ENCODE data around the gene LDLRAD2. TPM values are rescaled to one million over a fixed set of nuclear protein-coding genes. Genes with fewer than 3 reads are reported as not detected.

Gene LDLRAD2
- total RNA-seq, 1 donor from 2014 or later, result not detected

DNA sequence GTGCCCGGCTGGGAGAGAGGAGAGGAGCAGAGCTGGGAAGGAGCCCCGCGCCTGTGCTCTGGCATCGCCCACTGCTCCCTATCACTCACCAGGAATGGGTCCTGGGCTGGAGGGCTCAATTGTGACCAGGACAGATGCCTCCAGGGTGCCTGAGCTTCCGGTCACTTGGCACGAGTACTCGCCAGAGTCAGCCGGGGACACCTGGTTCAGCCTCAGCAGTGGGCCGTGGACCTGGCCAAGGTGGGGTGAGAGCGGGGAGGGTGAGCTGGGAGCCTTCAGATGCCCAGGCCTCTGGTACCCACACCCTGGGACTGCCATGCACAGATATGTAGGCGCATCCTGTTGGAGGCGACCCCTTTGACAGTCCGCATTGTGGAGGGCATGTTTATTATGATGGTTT is 31.1 kb downstream of the LDLRAD2 start:
- TF ChIP-seq, protein P1, sequence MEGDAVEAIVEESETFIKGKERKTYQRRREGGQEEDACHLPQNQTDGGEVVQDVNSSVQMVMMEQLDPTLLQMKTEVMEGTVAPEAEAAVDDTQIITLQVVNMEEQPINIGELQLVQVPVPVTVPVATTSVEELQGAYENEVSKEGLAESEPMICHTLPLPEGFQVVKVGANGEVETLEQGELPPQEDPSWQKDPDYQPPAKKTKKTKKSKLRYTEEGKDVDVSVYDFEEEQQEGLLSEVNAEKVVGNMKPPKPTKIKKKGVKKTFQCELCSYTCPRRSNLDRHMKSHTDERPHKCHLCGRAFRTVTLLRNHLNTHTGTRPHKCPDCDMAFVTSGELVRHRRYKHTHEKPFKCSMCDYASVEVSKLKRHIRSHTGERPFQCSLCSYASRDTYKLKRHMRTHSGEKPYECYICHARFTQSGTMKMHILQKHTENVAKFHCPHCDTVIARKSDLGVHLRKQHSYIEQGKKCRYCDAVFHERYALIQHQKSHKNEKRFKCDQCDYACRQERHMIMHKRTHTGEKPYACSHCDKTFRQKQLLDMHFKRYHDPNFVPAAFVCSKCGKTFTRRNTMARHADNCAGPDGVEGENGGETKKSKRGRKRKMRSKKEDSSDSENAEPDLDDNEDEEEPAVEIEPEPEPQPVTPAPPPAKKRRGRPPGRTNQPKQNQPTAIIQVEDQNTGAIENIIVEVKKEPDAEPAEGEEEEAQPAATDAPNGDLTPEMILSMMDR (IDR thresholded peaks at IDR 0.05; ENCODE audit: borderline replicate concordance), result no peak
- H3K27ac ChIP-seq (replicated peaks), result no peak overlapping the region
- H3K4me1 ChIP-seq, result no peaks in the 10 kb centered on the region
- H3K36me3 ChIP-seq, result peaks cover 100% of the 10 kb centered on the region
- intact Hi-C loops (cut with micrococcal nuclease), result no loop called here
- H3K4me3 ChIP-seq, result no peak overlapping the region
- DNase-seq, result no peak
- no peaks in the 10 kb centered on the region for H3K27me3 ChIP-seq (ENCODE audit: low read depth)
- H3K9me3 ChIP-seq (replicated peaks), result no peaks in the 10 kb centered on the region

DNA sequence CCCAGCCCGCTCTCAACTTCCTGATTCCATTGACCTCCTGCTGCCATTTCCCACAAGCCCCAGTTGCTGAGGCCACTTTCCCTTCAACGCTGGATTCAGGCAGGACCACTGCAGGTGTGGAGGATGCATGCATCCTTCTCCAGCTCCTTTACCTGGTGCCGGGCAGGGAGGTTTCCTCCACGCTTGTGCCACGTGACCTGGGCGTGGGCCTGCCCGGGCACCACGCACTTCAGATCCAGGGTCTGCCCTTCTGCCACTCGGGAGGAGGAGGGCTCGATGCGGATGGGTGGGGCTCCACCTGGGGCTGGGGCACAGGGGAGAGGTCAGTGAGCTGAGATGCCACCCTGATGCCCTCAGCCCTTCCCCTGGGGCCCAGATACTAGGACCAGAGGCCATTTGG is 31.9 kb downstream of the LDLRAD2 start:
- TF ChIP-seq, protein P1 (IDR thresholded peaks at IDR 0.05; ENCODE audit: borderline replicate concordance), result no peak
- peaks cover 100% of the 10 kb centered on the region for H3K36me3 ChIP-seq
- H3K27ac ChIP-seq (replicated peaks), result no peak overlapping the region
- intact Hi-C loops (cut with micrococcal nuclease), result no loop called here
- no peaks in the 10 kb centered on the region for H3K4me1 ChIP-seq
- no peaks in the 10 kb centered on the region for H3K27me3 ChIP-seq (ENCODE audit: low read depth)
- no peak for DNase-seq
- H3K4me3 ChIP-seq, result no peak overlapping the region
- no peaks in the 10 kb centered on the region for H3K9me3 ChIP-seq (replicated peaks)

DNA sequence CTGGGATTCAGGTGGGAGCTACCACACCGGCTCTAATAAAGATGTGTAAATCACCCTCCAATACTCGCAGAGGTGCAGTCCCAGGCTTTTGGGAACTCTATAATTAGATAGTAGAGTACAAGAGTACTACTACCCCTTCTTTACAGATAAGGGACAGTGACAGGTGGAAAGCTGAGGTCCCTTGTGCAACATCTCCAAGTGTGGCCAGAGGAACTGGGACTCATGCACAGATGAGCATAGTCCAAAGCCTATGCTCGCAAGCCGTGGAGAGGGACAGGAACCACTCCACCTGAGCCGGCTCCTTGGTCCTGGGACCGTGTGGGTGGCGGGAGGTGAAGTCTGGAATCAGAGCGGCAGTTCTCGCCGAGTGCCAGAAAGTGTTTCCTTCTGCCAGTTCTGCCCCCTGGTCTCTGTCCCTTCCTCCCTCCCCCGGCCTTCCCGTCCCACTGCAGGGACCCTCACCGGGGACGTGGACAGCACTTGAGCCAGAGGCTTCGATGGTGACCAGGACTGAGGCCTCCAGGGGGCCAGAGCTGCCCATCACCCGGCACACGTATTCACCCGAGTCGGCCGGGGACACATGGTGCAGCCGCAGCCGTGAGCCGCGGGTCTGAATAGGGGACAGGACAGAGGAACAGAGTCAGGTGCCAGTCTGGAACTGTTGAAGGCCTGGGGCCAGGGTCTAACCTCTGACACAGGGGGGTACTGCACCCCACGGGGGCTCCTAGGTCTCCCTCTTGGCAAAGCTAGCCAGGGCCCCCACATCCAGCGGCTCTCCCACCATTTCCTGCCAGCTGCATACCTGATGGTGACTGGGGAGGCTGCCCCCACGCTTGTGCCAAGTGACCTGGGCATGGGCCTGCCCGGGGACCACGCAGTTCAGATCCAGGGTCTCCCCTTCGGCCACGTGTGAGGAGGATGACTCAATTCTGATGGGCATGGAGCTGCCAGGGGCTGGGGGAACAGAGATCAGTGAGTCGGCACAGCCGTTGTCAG is 33.9 kb downstream of the LDLRAD2 start:
- TF ChIP-seq, protein P1 (IDR thresholded peaks at IDR 0.05; ENCODE audit: borderline replicate concordance), result no peak
- no peaks in the 10 kb centered on the region for H3K4me1 ChIP-seq
- intact Hi-C loops (cut with micrococcal nuclease), result no loop called here
- H3K4me3 ChIP-seq, result no peak overlapping the region
- peaks cover 100% of the 10 kb centered on the region for H3K36me3 ChIP-seq
- no peaks in the 10 kb centered on the region for H3K9me3 ChIP-seq (replicated peaks)
- no peak overlapping the region for H3K27ac ChIP-seq (replicated peaks)
- DNase-seq, result no peak
- no peaks in the 10 kb centered on the region for H3K27me3 ChIP-seq (ENCODE audit: low read depth)

DNA sequence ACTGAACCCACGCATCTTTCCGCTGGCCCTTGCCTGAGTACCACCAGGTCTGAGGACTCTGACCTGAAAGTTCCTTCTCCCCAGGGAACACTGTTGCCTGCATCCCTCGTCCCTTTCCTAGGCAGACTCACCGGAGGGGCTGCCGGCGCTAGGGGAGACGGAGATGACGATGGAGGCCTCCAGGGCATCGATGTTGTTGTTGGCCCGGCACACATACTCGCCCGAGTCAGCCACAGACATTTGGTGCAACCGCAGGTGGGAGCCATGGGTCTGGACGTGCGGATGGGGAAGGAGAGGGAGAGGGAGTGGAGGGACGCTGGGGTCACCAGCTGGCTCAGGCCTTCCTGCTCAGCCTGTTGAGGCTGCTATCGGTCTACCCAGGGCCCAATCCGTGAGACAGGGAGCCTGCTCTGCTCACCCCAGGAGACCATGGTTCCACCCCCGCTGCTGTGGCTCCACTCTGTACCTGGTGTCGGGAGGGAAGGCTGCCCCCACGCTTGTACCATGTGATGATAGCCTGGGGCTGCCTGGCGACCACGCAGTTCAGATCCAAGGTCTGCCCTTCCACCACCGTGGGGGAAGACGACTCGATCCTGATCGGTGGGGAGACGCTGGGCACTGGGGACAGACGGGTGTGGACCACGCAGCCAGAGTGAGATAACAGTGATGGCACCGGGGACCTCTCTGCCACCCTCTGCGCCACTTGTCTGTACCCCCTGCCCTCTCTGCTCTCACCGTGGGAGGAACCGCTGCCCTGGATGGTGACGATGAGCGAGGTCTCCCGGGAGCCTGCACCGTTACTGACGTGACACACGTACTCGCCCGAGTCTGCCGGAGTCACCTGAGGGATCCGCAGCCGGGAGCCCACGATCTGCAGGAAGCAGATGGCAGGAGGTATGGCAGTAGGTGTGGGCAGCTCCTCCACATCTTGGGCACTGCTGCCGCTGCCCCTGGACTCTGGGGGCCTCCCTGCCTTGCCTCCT is 35.4 kb downstream of the LDLRAD2 start:
- no peaks in the 10 kb centered on the region for H3K9me3 ChIP-seq (replicated peaks)
- intact Hi-C loops (cut with micrococcal nuclease), result no loop called here
- H3K36me3 ChIP-seq, result peaks cover 100% of the 10 kb centered on the region
- no peak for DNase-seq
- H3K27ac ChIP-seq (replicated peaks), result no peak overlapping the region
- no peaks in the 10 kb centered on the region for H3K4me1 ChIP-seq
- no peaks in the 10 kb centered on the region for H3K27me3 ChIP-seq (ENCODE audit: low read depth)
- TF ChIP-seq, protein P1 (IDR thresholded peaks at IDR 0.05; ENCODE audit: borderline replicate concordance), result no peak
- no peak overlapping the region for H3K4me3 ChIP-seq

DNA sequence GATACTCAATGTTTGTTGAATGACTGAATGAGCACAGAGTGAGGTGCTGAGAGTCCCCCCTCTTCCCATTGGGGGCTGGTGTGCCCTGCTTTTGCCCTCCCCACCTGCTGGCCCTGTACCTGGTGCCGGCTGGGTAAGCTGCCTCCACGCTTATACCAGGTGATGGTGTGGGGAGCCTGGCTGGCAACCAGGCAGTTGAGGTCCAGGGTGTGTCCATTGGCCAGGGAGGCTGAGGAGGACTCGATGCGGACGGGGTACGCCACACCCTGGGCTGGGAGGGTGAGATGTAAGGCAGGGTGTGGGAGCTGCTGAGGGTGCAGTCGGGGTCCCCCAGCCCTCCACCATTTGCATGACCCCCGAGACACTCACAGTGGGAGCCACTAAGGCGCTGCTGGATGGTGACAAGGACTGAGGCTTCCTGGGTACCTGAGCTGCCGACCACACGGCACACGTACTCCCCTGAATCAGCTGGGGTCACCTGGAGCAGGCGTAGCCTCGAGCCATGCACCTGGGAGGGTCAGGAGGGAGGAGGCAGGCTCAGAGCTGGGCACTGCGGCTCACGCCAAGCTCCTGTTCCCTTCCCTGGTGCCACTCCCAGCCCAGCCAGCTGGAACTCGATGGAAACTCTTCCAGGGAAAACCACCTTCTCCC is 36.6 kb downstream of the LDLRAD2 start:
- Histone ChIP-seq H3K36me3 (peaks cover 100% of the 10 kb centered on the region), H3K4me3 (no peak overlapping the region), H3K9me3 (replicated peaks) (no peaks in the 10 kb centered on the region), H3K27me3 (ENCODE audit: low read depth) (no peaks in the 10 kb centered on the region), H3K27ac (replicated peaks) (no peak overlapping the region), H3K4me1 (no peaks in the 10 kb centered on the region)
- TF ChIP-seq, protein P1 (IDR thresholded peaks at IDR 0.05; ENCODE audit: borderline replicate concordance), result no peak
- intact Hi-C loops (cut with micrococcal nuclease), result no loop called here
- no peak for DNase-seq

Measured in left ventricle myocardium inferior (tissue), 1 donor.